AG04449 (cell line): ENCODE data around the gene RBM5.

Experiments
- CTCF ChIA-PET: fragments of 350-600 bp; formaldehyde crosslinking; extraction: SDS; loops from one replicate; lab custom pipeline; 2021; ENCODE audit warnings: antibody characterized with exemption; lab: Yijun Ruan, JAX
- POLR2A ChIA-PET: fragments of 400-600, 350-600 bp; formaldehyde crosslinking; extraction: SDS; loops from one replicate; lab custom pipeline; 2020; ENCODE audit warnings: antibody characterized with exemption, inconsistent platforms; lab: Yijun Ruan, JAX
- DNase-seq: peaks from one replicate; pipeline ENCODE4 v3.0.0-alpha.2; 2010; ENCODE audit warnings: low read depth, low spot score
- H3K4me3 ChIP-seq: 2 replicates; pipeline ENCODE4 v1.5.1; 2011; ENCODE audit warnings: low read depth, mild to moderate bottlenecking, control low read depth, low read length
- TF ChIP-seq, protein P1 (sequence below): IDR thresholded peaks from one replicate; pipeline ENCODE4 v1.5.1; 2011; ENCODE audit warnings: mild to moderate bottlenecking, moderate library complexity, low read length, control low read depth, inconsistent platforms; ENCODE audit not compliant: insufficient read depth; ENCODE audit errors: missing control alignments

RBM5 gene

DNA sequence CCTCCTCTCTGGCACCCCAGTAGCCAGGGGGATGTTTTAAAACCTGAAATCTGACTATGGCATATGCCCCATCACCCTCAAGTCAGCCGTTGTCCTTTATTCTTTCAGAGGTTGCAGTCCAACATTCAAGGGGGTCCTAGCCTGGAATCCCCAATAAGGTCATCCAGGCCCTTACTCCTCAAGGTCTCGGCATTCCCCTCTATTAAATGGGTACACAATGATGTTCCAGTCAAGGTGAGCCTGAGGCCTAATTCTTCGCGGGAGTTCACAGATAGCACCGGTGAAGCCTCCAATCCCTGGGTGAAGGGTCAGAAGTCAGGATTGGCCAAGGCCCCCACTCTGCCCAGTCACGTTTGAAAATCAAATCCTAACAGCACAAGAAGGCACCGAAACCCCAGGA, 58.3 kb downstream of the RBM5 start:
- TF ChIP-seq, protein P1, sequence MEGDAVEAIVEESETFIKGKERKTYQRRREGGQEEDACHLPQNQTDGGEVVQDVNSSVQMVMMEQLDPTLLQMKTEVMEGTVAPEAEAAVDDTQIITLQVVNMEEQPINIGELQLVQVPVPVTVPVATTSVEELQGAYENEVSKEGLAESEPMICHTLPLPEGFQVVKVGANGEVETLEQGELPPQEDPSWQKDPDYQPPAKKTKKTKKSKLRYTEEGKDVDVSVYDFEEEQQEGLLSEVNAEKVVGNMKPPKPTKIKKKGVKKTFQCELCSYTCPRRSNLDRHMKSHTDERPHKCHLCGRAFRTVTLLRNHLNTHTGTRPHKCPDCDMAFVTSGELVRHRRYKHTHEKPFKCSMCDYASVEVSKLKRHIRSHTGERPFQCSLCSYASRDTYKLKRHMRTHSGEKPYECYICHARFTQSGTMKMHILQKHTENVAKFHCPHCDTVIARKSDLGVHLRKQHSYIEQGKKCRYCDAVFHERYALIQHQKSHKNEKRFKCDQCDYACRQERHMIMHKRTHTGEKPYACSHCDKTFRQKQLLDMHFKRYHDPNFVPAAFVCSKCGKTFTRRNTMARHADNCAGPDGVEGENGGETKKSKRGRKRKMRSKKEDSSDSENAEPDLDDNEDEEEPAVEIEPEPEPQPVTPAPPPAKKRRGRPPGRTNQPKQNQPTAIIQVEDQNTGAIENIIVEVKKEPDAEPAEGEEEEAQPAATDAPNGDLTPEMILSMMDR: no peak
- H3K4me3 ChIP-seq: no peak overlapping the region
- DNase-seq: no peak
- CTCF ChIA-PET: no interaction called here
- POLR2A ChIA-PET: no interaction called here

DNA sequence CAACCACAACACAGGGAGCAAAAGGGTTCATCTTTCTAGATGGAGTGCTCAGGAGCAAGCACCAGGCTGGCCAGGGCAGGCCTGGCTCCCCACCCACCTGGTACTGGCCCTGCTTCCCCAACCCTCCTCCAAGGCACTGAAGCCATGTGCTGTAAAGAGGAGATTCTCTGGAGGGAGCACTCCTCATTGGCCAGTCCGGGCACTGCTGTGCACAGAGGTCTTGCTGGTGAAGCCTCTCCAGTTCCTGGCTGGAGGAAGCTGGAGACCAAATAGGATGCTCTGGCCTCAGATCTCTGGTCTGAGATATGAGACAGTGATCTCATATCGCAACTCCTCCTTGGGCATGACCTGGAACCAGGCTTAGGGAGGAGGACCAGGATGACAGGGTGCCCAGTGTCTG, 58.7 kb downstream of the RBM5 start:
- TF ChIP-seq, protein P1: no peak
- no peak for DNase-seq
- ChIA-PET POLR2A (no interaction called here), CTCF (interaction anchor here (0.8 to 1.0 kb wide), 3 partner anchors 11 to 47 kb away, joined by 3 to 4 read pairs (median 4); no protein-coding TSS in a partner anchor)
- no peak overlapping the region for H3K4me3 ChIP-seq

- H3K4me3 ChIP-seq: no peak overlapping the region
- DNase-seq: no peak
- CTCF ChIA-PET: interaction anchor here (0.8 to 1.0 kb wide), 3 partner anchors 10 to 47 kb away, joined by 3 to 4 read pairs (median 4); no protein-coding TSS in a partner anchor
- POLR2A ChIA-PET: no interaction called here
- TF ChIP-seq, protein P1: no peak
Observed at GRCh38 chr3:50147861-50148260, 59.1 kb downstream of the RBM5 start.

GRCh38 chr3:50150404-50150750, 61.7 kb downstream of the RBM5 start:
- CTCF ChIA-PET: no interaction called here
- POLR2A ChIA-PET: no interaction called here
- H3K4me3 ChIP-seq: no peak overlapping the region
- TF ChIP-seq, protein P1: no peak
- DNase-seq: no peak

DNA sequence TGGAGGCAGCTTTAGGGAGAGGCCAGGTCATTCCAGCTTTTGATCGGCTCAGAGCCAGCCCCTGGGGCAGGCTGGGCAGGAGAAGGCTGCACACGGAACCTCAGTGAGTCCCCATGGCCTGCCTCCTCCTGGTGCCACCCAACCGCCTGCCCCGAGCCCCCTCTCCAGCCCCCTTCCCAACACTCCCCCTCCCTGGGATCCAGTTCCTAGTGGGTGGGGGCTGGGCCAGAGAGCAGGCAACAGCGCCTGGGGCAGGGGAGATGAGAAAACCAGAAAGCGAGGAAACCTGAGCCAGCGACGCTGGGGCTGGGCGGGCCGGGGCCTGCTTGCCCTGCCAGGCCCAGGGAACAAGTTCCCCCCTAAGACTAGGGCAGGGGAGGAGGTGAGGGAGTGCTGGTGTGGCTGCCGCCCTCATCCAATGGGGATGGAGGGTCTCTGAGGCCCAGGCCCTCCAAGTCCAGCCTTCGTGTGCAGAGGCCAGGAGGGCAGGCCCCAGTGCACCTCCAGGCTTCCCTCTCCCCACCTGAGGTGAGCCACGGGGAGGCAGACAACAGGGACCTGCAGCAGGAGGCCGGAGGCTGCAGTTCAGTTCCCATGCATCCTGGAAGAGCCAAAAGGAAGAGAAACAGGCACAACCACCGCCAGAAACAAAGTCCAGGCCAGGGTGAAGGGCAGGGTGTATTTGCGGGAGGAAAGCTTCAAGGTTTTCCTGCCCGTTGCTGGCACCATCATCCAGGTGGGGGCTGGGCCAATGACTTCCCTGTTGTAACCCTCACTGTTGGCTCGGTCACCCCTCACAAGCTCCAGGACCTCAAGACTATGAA, 62.4 kb downstream of the RBM5 start:
- CTCF ChIA-PET: interaction anchor here (1.6 to 2.2 kb wide), 3 partner anchors 13 to 43 kb away, joined by 3 to 6 read pairs (median 3); no protein-coding TSS in a partner anchor
- no peak overlapping the region for H3K4me3 ChIP-seq
- POLR2A ChIA-PET: no interaction called here
- DNase-seq: no peak
- TF ChIP-seq, protein P1: no peak

DNA sequence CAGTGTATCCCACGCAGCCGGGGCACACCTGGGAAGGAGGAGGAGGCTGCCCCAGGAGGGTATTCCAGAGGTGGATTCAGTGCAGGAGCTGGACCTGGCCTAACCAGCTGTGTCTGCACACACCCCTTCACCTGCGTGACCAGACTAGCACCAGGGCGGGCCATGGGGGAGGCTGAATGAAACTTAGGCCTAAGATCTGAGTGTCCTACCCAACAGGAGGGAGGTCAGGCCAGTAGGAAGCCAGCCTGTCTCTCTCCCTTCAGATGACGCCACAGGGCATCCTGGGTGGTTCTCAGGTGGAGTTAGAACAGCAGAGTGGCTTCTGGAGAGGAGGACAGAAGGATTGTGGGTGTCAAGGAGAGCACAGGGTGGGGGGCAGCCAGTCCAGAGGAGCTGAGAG, 63.0 kb downstream of the RBM5 start:
- H3K4me3 ChIP-seq: no peak overlapping the region
- ChIA-PET POLR2A (no interaction called here), CTCF (interaction anchor here (1.6 to 2.2 kb wide), 4 partner anchors 12 to 43 kb away, joined by 3 to 6 read pairs (median 4); no protein-coding TSS in a partner anchor)

More for the DNA sequence above, 63.0 kb downstream of the RBM5 start:
- DNase-seq: no peak
- TF ChIP-seq, protein P1: no peak
